HG02759 (cell line): ENCODE results near the gene GGTLC2.
"Not testable (repeated sequence)": the region's sequence is repeated elsewhere in the genome, so short reads cannot be mapped to it uniquely, and the experiment has no call there.

Experiments
- ATAC-seq: cut with Tn5 transposase; IDR thresholded peaks from one replicate; pipeline ENCODE4 v1.9.1; 2021; ENCODE audit warnings: mild to moderate bottlenecking, moderate library complexity; ENCODE audit not compliant: unreplicated experiment

The GGTLC2 gene

DNA sequence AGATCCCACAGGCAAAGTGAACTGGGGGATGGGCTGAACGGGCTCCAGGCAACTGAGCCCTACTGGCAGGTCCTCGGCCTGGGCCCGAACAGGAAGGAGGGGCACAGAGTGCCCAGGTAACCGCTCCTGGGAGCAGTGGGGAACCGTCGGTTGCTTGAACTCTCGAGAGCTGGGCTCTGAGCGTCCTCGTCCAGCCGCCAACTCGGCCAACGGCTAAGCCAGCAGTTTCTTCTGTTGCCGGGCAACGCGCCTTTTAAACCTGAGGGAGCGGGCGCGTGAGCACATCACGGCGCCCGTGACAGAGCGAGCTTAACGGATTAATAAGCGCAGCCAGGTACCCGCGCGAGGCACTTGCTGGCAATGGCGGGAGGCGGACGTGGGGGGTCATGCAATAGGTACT lies at the start of gene GGTLC2:
GGTLC2 (plus strand) TSS at position 301 of the 400 bp plus-strand sequence. CDS start 1,732 bp downstream, outside the sequence.
- ATAC-seq: not testable (repeated sequence)

DNA sequence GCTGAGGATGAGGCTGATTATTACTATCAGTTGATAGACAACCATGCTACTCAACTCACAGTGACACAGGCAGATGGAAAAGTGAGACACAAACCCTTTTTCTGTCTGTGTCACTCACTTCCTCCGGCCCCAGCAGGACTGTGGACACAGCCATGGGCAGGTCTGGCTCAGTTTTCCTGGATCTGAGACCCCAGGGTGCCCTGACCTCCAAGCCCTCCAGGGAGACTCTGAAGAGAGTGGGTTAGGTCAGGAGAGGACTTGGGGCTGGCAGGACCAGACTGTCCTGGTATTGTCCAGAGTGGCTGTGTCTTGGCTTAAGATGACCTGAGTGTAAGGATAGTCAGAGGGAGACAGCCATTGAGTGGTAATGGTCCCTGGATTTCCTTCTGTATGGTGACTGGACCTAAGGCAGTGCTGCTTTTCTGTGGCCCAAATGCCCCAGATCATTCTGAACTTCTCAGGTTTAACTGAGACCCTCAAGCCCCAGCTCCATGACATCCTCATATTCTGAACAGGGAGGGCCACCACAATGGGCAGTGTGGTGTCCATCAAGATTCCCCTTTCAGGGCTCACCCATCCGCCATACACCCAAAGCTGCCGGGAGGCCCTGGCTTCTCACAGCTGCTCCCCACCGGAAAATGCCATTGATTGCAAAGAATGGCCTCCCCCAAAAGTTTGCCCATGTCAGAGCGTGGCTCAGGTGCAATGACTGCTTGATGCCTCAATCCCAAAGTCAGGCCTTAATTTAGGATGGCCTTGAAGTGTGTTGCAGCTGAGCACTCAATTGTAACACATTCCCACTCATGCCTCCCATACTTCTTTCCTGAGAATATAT lies 49.2 kb upstream of the GGTLC2 start:
- no peak for ATAC-seq

DNA sequence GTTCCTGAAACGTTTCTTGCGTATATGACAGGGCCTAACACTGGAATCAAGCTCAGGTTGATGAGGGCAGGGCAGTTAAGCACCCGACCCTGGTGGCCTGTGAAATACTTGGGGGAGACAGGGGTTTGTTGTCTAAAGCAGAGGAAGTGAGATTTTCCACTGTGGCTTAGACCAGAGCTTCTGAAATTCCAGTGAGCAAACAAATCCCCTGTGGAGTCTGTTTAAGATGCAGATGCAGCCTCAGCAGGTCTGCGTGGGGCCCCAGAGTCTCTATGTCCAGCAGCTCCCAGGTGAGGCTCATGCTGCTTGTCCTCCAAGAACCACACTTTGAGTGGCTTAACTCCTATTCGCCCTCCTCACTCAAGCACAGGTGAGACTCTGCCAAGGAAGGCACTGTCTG lies 46.3 kb upstream of the GGTLC2 start:
- no peak for ATAC-seq

DNA sequence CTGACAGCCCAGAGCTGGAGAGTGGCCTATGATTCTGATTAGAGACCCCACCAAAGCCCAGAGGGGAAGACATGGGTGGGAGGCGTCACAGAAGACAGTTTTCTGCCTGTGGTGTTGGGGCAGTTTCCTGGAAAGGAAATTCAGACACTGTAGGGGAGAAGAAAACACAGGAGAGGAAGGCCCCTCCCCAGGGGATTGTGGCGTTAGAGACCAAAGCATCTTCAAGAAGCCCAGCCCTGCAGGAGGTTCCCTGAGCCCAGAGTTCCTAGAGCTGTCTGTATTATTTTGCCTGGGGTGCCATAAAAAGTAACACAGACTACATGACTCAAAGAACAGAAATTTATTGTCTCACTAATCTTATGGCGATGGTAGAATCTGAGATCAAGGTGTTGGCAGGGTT lies 45.2 kb upstream of the GGTLC2 start:
- no peak for ATAC-seq

DNA sequence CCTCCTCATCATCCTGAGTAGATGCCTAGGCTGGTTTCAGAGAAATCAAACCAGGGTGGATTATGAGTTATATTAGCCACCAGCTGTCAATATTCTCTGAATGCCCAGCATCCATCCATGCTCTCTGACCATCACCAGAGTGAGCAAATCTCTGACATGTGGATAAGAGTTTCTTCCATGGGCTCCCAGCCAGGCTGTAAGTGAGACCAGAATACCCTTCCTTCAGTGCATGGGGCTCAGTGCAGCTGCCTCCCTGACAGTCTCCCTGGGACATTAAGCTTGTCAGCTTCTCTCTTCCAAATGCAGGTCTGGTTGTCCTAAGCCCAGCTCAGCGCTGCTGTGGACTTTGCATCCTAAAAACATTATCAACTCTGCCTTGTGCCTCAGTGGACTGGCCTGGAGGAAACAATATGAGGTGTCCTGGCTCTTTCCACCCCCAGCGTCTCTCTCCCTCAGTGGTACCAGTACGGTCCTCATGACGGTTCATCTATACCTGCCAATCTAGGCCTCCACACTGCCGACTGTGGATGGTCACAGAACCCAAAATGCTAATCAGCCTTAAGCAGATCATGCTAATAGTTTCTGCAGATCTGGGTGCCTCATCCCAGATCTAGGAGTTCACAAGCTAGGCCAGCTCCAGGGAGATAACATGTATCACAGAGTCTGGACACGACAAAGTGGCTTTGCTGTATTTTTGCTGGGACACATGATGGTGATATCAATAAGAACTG lies 43.7 kb upstream of the GGTLC2 start:
- no peak for ATAC-seq

DNA sequence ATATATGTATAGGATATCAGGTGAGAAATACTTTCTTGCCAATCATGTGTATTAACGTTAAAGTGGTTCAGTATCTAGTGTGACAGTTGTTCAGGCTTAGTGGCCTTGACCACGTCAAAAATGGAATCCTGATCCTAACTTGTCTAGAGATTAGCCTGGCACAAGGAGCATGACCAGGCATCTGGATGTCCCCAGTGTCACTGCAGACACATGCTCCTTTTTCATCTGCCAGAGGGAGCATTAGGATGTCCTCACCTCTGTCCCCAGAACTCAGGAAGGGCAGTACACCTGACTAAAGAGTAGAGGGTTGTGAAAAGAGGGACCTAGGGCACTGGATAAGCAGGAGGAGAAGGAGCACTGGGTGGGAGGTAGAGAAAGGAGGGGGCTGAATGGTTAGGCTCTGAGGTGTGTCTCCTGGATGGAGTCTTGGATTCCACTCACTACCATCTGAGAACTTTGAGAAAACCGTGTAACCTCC lies 40.9 kb upstream of the GGTLC2 start:
- ATAC-seq: no peak

DNA sequence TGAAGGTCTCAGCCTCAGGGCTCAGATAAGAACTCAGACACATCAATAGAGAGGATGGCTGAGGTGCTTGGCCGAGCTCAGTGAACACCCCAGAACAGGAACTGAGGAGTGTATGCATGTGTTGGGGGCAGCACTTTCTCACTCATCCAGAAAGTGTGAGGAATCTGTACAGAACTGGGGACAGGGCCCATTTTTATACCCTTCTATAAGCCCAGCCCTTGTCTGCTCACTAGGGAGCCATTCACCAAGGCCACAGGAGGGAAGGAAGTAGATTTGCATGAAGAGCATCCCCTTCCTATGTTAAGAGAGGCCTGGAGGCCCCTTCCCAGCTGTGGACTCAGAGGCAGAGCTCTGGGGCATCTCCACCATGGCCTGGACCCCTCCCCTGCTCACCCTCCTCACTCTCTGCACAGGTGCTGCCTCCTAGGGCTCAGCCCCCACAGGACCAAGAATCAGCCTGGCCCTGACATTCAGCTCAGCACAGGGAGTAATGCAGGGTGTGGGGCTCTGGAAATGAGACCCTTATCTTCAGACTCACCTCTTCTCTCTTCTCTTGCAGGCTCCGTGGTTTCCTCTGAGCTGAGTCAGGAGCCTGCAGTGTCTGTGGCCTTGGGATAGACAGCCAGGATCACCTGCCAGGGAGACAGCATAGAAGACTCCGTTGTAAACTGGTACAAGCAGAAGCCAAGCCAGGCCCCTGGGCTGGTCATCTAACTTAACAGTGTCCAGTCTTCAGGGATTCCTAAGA lies 39.9 kb upstream of the GGTLC2 start:
- ATAC-seq: peak; percentile 35

DNA sequence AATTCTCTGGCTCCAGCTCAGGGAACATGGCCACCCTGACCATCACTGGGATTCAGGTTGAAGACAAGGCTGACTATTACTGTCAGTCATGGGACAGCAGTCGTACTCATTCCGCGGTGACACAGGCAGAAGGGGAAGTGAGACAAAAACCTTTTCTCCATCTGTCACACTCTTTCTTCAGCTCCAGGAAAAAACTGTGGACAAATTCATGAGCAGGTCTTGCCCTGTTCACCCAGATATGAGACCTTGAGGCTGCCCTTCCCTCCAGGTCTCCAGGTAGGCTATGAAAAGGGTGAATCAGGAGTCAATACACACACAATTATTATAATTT lies 39.4 kb upstream of the GGTLC2 start:
- peak; percentile 61 for ATAC-seq

DNA sequence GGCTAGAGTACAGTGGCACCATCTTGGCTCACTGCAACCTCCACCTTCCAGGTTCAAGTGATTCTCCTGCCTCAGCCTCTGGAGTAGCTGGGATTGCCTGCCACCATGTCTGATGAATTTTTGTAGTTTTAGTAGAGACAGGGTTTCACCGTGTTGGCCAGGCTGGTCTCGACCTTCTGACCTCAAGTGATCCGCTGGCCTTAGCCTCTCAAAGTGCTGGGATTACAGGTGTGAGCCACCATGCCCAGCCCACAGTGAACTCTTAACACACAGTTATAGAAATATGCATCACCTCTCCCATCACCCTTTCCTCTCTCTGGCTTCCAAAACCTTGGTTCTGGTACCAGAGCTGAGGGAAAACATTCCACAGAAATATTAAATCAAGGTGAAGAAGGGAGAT lies 36.4 kb upstream of the GGTLC2 start:
- not testable (repeated sequence) for ATAC-seq

DNA sequence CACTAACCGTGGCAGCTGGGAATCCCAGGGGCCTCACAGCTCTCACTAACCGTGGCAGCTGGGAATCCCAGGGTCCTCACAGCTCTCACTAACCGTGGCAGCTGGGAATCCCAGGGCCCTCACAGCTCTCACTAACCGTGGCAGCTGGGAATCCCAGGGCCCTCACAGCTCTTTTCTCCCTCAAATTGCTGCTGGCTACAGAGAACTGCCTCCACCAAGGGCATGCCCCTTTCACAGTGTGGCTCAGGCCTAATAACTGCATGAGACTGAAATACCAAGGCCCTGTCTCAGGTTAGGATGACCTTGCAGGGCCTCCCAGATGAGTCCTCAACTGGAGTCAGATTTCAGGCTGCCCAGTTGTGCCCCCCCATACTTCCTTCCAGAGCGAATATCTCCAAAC lies 35.1 kb upstream of the GGTLC2 start:
- ATAC-seq: no peak

DNA sequence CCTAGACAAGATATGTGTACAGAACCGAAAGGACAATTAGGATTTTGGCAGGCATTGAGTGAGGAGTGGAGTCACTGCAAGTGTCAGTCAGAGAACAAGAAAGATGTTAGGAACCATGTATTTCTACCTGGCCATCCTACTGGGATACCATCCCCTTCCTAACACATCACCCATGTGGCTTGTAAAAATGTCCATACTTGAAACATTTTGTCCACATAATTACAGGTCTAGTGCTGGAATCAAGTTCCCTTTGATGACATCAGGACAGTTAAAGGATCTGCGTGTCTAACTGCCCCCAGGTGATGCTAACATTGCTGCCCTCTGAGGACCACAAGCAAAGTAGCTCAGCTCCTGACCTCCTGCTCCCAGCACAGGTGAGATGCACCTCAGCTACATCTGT lies 31.9 kb upstream of the GGTLC2 start:
- no peak for ATAC-seq

DNA sequence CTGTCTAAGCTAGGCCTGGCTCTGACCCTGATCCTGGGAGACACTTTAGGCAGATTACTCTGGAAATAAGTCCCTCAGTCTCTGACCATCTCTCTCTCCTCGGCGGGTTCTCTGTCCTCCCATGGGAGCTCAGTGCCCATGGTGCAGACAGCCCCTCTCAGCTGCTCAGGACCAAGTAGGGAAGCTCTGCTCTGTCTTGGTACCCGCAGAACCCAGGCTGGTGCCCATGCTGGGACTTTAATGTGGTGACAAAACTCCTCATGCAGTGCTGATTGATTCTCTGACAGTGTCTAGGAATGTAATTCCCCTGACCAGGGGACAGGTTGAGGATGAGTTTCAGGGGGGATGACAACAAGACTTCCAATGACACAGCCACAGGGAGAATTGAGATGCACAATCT lies 30.3 kb upstream of the GGTLC2 start:
- no peak for ATAC-seq

DNA sequence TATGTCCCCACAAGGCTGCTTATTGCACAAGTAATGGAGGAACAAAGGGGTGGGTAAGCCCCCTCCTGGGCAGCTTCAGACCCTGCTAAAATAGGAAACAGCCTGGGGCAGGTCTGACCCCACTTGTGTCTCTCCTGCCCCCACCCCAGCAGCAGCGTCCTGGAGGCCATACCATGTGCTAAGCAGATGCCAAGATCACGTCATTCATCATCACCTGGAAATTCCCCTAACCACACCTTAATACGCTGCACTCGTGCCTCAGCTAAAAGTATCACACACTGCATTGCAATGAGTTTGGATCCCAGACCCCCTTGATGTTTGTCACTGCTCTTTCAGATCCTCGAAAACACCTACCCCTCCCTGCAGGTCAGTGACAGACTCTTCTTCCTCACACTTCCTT lies 27.8 kb upstream of the GGTLC2 start:
- ATAC-seq: peak; percentile 79

DNA sequence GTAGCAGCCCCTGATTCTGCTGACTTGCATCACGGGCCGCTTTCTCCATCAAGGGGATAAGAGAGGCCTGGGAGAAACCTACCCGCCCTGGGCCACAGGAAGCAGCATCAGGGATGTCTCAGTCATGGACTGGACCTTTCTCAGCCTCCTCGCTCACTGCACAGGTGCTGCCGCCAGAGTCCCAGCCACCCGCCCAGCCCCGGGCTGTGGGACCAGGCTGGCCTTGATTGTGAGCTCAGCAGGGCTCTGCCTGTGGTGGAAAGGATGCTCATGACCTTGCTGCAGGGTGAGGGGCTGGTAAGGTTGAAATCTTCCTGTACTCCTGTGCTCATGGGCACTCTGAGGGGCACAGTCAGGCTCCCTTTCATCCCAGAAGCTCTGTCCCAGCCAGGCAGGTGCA lies 26.0 kb upstream of the GGTLC2 start:
- ATAC-seq: no peak

DNA sequence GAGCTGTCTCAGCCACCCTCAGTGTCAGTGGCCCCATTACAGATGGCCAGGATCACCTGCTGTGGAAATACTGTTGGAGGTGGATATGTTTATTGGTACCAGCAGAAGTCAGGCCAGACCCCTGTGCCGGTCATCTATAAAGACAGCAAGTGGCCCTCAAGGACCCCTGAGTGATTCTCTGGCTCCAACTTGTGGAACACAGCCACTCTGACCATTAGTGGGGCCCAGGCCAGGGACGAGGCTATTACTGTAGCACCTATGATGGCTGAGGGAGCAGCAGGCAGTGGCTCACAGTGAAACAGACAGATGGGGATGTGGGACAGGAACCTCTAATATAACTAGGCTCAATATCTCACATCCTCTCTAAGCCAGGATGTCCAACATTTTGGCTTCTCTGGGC lies 25.5 kb upstream of the GGTLC2 start:
- ATAC-seq: no peak

DNA sequence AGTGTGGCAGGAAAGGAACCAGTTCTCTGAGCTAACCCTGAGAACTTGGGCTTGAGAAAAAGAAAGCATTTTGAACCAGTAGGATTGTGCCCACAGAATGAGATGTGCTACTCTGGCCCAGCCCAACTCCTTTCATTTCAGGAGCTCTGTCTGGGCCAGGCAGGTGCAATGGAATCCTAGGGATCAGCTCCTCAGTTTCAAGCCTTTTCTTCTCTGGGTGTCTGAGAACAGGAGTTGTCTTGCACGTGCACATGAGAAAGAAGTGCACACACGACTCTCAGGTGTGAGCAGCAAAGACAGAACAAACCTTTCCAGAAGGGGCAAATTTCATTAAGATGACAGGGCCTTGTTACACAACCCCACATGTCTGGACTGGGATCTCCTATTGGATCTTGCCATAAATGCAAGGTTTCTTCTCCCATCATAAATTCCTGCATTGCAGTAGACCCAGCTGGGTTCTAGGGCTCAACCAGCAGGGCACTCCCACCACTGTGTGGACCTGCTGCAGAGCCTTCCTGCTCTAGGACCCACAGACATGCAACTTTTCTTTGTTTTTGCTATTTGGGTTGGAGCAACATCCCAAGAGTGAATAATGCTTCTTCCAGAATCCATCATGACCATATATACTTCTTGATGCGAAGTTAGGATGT lies 24.5 kb upstream of the GGTLC2 start:
- no peak for ATAC-seq

DNA sequence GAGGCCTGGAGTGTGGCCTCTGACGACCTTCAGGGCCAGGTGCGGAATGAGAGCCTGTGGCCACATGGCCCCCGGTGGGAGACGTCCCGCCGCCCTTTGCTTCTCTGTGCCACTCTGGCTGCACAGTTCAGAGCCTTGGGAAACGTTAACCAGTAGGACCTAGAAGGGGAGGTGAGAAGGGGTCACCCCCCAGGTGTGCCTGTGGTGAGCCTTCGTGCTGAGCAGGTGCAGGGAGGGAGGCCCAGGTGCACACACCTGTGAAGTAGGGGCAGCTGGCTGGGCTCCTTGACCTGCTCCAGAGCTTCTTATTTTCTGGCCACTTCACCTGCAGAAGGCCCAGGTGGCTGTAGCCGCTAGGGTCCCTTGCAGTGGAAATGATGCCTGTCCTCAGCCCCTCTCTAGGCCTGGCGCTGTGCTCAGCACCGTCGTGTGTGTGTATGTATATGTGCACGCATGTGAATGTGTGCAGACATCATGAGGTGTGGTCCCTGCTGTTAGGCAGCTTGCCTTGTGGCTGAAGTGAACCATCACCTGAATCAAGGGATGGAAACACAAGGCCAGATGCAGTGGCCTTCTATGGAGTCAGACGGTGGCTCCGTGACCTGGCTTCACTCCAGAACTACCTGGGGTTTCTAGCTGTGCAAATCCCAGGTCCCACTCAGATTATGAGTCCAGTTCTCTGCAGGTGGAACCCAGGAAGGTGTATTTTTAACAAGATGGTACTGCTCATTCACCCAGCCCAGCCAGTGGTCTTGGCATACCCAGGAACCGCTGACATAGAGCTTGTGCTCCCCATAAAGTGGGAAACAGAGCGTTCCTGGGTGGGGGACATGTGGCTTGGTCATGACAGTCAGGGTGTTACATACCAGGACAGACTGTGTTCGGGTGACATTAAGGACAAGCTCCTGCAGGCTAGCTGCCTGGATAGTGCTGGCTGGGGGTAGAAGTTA lies 15.6 kb upstream of the GGTLC2 start:
- ATAC-seq: not testable (repeated sequence)

DNA sequence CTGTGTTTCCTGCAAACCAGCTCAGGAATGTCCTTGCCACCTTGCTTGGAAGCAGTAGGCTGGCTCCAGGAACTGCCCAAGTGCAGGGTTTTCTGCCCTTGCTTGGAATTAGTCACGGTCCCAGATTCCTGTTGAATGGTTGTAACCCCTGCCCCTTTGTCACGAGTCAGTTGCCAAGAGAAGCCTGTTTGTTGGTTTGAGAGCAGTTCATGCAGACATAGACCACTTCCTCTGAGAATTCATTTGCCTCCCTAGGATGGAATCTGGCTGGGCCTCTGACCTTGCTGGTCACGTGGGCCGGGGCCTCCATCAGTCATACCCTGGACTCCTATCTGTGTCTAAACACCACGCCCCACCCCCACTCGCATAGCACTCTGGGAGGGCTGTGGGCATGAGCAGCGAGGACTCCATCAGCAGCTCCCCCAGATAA lies 13.2 kb upstream of the GGTLC2 start:
- not testable (repeated sequence) for ATAC-seq

DNA sequence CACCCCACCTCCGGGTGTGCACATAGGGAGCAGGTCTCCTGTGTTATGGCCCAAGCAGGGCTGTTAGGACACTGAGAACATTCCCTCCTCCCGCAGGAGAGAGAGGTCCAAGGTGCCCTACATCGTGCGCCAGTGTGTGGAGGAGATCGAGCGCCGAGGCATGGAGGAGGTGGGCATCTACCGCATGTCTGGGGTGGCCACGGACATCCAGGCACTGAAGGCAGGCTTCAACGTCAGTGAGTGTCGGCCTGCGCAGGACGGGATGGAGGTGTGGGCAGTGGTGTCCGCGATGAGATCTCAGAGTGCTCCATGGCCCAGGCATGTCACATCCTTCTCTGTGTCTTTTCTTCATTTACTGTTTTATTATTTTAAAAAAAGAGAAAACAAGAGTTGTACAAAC lies 12.2 kb upstream of the GGTLC2 start:
- not testable (repeated sequence) for ATAC-seq

DNA sequence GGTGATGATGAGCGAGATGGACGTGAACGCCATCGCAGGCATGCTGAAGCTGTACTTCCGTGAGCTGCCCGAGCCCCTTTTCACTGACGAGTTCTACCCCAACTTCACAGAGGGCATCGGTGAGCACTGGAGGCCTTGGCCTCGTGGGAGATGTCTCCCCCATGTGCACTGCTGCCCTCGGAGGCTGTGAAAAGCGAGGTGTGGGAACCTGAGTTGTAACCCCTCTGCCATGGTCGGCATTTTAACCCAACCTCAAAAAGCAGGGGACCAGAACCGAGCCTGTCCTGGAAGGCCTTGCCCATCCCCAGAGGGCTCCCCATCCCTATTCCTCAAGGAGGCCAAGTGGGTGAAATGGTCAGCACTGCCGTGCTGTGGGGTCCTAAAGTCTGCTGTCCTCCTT lies 10.9 kb upstream of the GGTLC2 start:
- not testable (repeated sequence) for ATAC-seq
